KBM-7 (cell line): Measurements from ENCODE around the gene EIF3C.
"Not testable (repeated sequence)": the region's sequence is repeated elsewhere in the genome, so short reads cannot be mapped to it uniquely, and the experiment has no call there.

Experiments
- DNase-seq: peaks from one replicate; pipeline ENCODE4 v3.0.0-alpha.2; 2015
- in situ Hi-C: fragments of 300-500 bp; cut with MboI; formaldehyde crosslinking; loops from 2 replicates; pipeline ENCODE4 v1.14.3; 2020; ENCODE audit warnings: low sequenced_read_pairs, low pct_unique_long_range_greater_than_20kb, mixed read lengths

EIF3C gene

GRCh38 chr16:28711220-28712083 lies at the start of gene EIF3C:
Gene EIF3C, plus strand, starts transcription at chr16:28711464. Its CDS starts 223 bp downstream, at chr16:28711687.
- DNase-seq, in situ Hi-C loops: not testable (repeated sequence)

GRCh38 chr16:28666264-28666663 lies 45.0 kb upstream of the EIF3C start:
- in situ Hi-C loops, DNase-seq: not testable (repeated sequence)

GRCh38 chr16:28667480-28667879 lies 43.8 kb upstream of the EIF3C start:
- in situ Hi-C loops, DNase-seq: not testable (repeated sequence)

- in situ Hi-C loops, DNase-seq: not testable (repeated sequence)
These were observed 43.1 kb upstream of the EIF3C start for GRCh38 chr16:28668199-28668598.

- in situ Hi-C loops, DNase-seq: not testable (repeated sequence)
These were observed 22.8 kb upstream of the EIF3C start for GRCh38 chr16:28688327-28688952.

- DNase-seq, result not testable (repeated sequence)
These were observed 21.8 kb upstream of the EIF3C start for GRCh38 chr16:28689425-28689824.

GRCh38 chr16:28691722-28692121 lies 19.5 kb upstream of the EIF3C start:
- in situ Hi-C loops, DNase-seq: not testable (repeated sequence)

More at GRCh38 chr16:28689425-28689824, 21.8 kb upstream of the EIF3C start:
- in situ Hi-C loops, result not testable (repeated sequence)

- in situ Hi-C loops, result not testable (repeated sequence)
These were observed 17.9 kb upstream of the EIF3C start for GRCh38 chr16:28693257-28693950.

GRCh38 chr16:28699792-28700191 lies 11.5 kb upstream of the EIF3C start:
- DNase-seq, in situ Hi-C loops: not testable (repeated sequence)

More at GRCh38 chr16:28693257-28693950, 17.9 kb upstream of the EIF3C start:
- not testable (repeated sequence) for DNase-seq

GRCh38 chr16:28700349-28700748 lies 10.9 kb upstream of the EIF3C start:
- in situ Hi-C loops, DNase-seq: not testable (repeated sequence)

- in situ Hi-C loops, DNase-seq: not testable (repeated sequence)
These were observed 9.9 kb upstream of the EIF3C start for GRCh38 chr16:28701384-28701783.

GRCh38 chr16:28704246-28704645 lies 7.0 kb upstream of the EIF3C start:
- in situ Hi-C loops, DNase-seq: not testable (repeated sequence)

- DNase-seq, in situ Hi-C loops: not testable (repeated sequence)
These were observed 11.8 kb downstream of the EIF3C start for GRCh38 chr16:28722852-28723650.

- DNase-seq, in situ Hi-C loops: not testable (repeated sequence)
These were observed 20.0 kb downstream of the EIF3C start for GRCh38 chr16:28731253-28731652.

GRCh38 chr16:28732455-28733124 lies 21.3 kb downstream of the EIF3C start:
- DNase-seq, in situ Hi-C loops: not testable (repeated sequence)

- DNase-seq, in situ Hi-C loops: not testable (repeated sequence)
These were observed 28.5 kb downstream of the EIF3C start for GRCh38 chr16:28739787-28740186.

GRCh38 chr16:28740631-28741030 lies 29.4 kb downstream of the EIF3C start:
- DNase-seq, in situ Hi-C loops: not testable (repeated sequence)

- DNase-seq, in situ Hi-C loops: not testable (repeated sequence)
These were observed 30.0 kb downstream of the EIF3C start for GRCh38 chr16:28741295-28741694.
